ENCODE measurements around the gene DENND6B. TPM values are rescaled to one million over a fixed set of nuclear protein-coding genes. Genes with fewer than 3 reads are reported as not detected.

DENND6B gene
- total RNA-seq, 1 donor from 2014 or later, result 2.7 TPM

- Histone ChIP-seq H3K27ac (peak overlapping the region; percentile 88), H3K27me3 (no peaks in the 10 kb centered on the region), H3K9me3 (no peaks in the 10 kb centered on the region), H3K36me3 (no peaks in the 10 kb centered on the region), H3K4me3 (no peak overlapping the region), H3K4me1 (peaks cover 37% of the 10 kb centered on the region)
- DNase-seq (ENCODE audit: extremely low spot score in 2 of 2), result no peak
- intact Hi-C loops (cut with DNase I), result no loop called here
- no peak for TF ChIP-seq POLR2A (IDR thresholded peaks at IDR 0.05)
- no peak for TF ChIP-seq CTCF (IDR thresholded peaks at IDR 0.05)
- TF ChIP-seq POLR2AphosphoS5 (IDR thresholded peaks at IDR 0.05; ENCODE audit: insufficient read depth in 1 of 2, low read depth in 1 of 2), result no peak
These were observed 17.7 kb downstream of the DENND6B start for GRCh38 chr22:50308986-50309600.

- Histone ChIP-seq H3K9me3 (no peaks in the 10 kb centered on the region), H3K36me3 (no peaks in the 10 kb centered on the region), H3K4me1 (peaks cover 42% of the 10 kb centered on the region), H3K4me3 (peak overlapping the region; percentile 3 to 24), H3K27me3 (no peaks in the 10 kb centered on the region), H3K27ac (peak overlapping the region; percentile 88)
- TF ChIP-seq POLR2AphosphoS5 (IDR thresholded peaks at IDR 0.05; ENCODE audit: insufficient read depth in 1 of 2, low read depth in 1 of 2) (peak in 1 of 2 donors; percentile 65), POLR2A (IDR thresholded peaks at IDR 0.05) (no peak), CTCF (IDR thresholded peaks at IDR 0.05) (no peak)
- no peak for DNase-seq (ENCODE audit: extremely low spot score in 2 of 2)
- intact Hi-C loops (cut with DNase I), result no loop called here
These were observed 18.2 kb downstream of the DENND6B start for GRCh38 chr22:50308597-50308935.

GRCh38 chr22:50307890-50308596, 18.8 kb downstream of the DENND6B start:
- intact Hi-C loops (cut with DNase I), result no loop called here
- DNase-seq (ENCODE audit: extremely low spot score in 2 of 2), result no peak
- no peaks in the 10 kb centered on the region for H3K27me3 ChIP-seq
- peak overlapping the region; percentile 3 to 24 for H3K4me3 ChIP-seq
- H3K4me1 ChIP-seq, result peaks cover 47% of the 10 kb centered on the region
- peak overlapping the region; percentile 88 for H3K27ac ChIP-seq
- no peaks in the 10 kb centered on the region for H3K36me3 ChIP-seq
- no peaks in the 10 kb centered on the region for H3K9me3 ChIP-seq
- TF ChIP-seq POLR2AphosphoS5 (IDR thresholded peaks at IDR 0.05; ENCODE audit: insufficient read depth in 1 of 2, low read depth in 1 of 2) (no peak), CTCF (IDR thresholded peaks at IDR 0.05) (no peak), POLR2A (IDR thresholded peaks at IDR 0.05) (no peak)

GRCh38 chr22:50306753-50307749, 19.8 kb downstream of the DENND6B start, which contains the start of gene PLXNB2:
Gene PLXNB2 (minus strand): TSS chr22:50307646. CDS start chr22:50290584, 17,062 bp downstream.
- no peaks in the 10 kb centered on the region for H3K9me3 ChIP-seq
- peak within 1 kb of the TSS; percentile 90 for H3K27ac ChIP-seq
- peaks cover 57% of the 10 kb centered on the region for H3K4me1 ChIP-seq
- DNase-seq (ENCODE audit: extremely low spot score in 2 of 2), result no peak
- intact Hi-C loops (cut with DNase I), result no loop called here
- TF ChIP-seq POLR2AphosphoS5 (IDR thresholded peaks at IDR 0.05; ENCODE audit: insufficient read depth in 1 of 2, low read depth in 1 of 2), result no peak
- TF ChIP-seq POLR2A (IDR thresholded peaks at IDR 0.05), result peak in 1 of 2 donors; percentile 49
- no peaks in the 10 kb centered on the region for H3K27me3 ChIP-seq
- H3K36me3 ChIP-seq, result no peaks in the 10 kb centered on the region
- H3K4me3 ChIP-seq, result peak within 1 kb of the TSS; percentile 58 to 66

GRCh38 chr22:50305923-50306566, 20.8 kb downstream of the DENND6B start:
- Histone ChIP-seq H3K36me3 (no peaks in the 10 kb centered on the region), H3K9me3 (no peaks in the 10 kb centered on the region), H3K4me3 (peak overlapping the region; percentile 58 to 66), H3K27me3 (no peaks in the 10 kb centered on the region), H3K4me1 (peaks cover 67% of the 10 kb centered on the region), H3K27ac (peak overlapping the region; percentile 90)
- TF ChIP-seq CTCF (IDR thresholded peaks at IDR 0.05) (no peak), POLR2AphosphoS5 (IDR thresholded peaks at IDR 0.05; ENCODE audit: insufficient read depth in 1 of 2, low read depth in 1 of 2) (peak; percentile 79 to 80), POLR2A (IDR thresholded peaks at IDR 0.05) (no peak)
- DNase-seq (ENCODE audit: extremely low spot score in 2 of 2), result peak in 1 of 2 donors; percentile 94
- intact Hi-C loops (cut with DNase I), result no loop called here

Measured in vagina (tissue), 2 donors.